ENCODE data around the gene EGFL8. TPM values are rescaled to one million over a fixed set of nuclear protein-coding genes. Genes with fewer than 3 reads are reported as not detected.

EGFL8 gene
- total and polyA plus RNA-seq, 9 of the 15 experiments (the other 6 are each of a cell fraction or from before 2014, with no cell fraction given), result 2.2 to 47.4 (median 14.2) TPM

- no peak for TF ChIP-seq CHAMP1 (IDR thresholded peaks at IDR 0.05)
- TF ChIP-seq MCM5 (IDR thresholded peaks at IDR 0.05; ENCODE audit: low read depth), result no peak
- TF ChIP-seq ZBTB34 (CRISPR knock-in tag; IDR thresholded peaks at IDR 0.05), result no peak
- TF ChIP-seq KLF16 (IDR thresholded peaks at IDR 0.05), result no peak
- TF ChIP-seq SNRNP70 (optimal IDR thresholded peaks at IDR 0.05; ENCODE audit: low read depth, low read length), result no peak
- no peak for TF ChIP-seq ZNF165 (CRISPR knock-in tag; IDR thresholded peaks at IDR 0.05; ENCODE audit: borderline replicate concordance)
- peak; percentile 5; the same call in 1 of the 2 replicates for TF ChIP-seq ARID2 (IDR thresholded peaks at IDR 0.05)
- peak; percentile 61 for TF ChIP-seq NCOA1 (IDR thresholded peaks at IDR 0.05; ENCODE audit: low read depth)
- no peak for TF ChIP-seq SFPQ (IDR thresholded peaks at IDR 0.05; ENCODE audit: low read depth, low read length)
- no peak for TF ChIP-seq POLR3A (IDR thresholded peaks at IDR 0.05; ENCODE audit: borderline replicate concordance, extremely low read depth, insufficient read depth, insufficient read length)
- TF ChIP-seq HDAC1 (IDR thresholded peaks at IDR 0.05), result peak in 1 of 2 experiments; percentile 84; a peak in 2 of 4 replicates
- TF ChIP-seq RBFOX2 (IDR thresholded peaks at IDR 0.05; ENCODE audit: low read depth, low read length), result 0 out of 2 replicates have a peak, but pooled peaks have one; percentile 33
- peak; percentile 31 to 70; a peak in 1 of 4 replicates for TF ChIP-seq ARNT (IDR thresholded peaks at IDR 0.05)
- no peak for TF ChIP-seq PHTF2 (CRISPR knock-in tag; IDR thresholded peaks at IDR 0.05)
- TF ChIP-seq MECOM (CRISPR knock-in tag; IDR thresholded peaks at IDR 0.05), result no peak
- no peak for TF ChIP-seq STAT5B (CRISPR knock-in tag; IDR thresholded peaks at IDR 0.05)
- TF ChIP-seq SMAD4 (CRISPR knock-in tag; conservative IDR thresholded peaks at IDR 0.05), result peak; percentile 50; the same call in 1 of the 2 replicates
- peak; percentile 30; the same call in 1 of the 2 replicates for TF ChIP-seq ATF7 (IDR thresholded peaks at IDR 0.05)
- TF ChIP-seq SLC30A9 (CRISPR knock-in tag; IDR thresholded peaks at IDR 0.05), result no peak
- peak; percentile 40; the same call in 1 of the 2 replicates for TF ChIP-seq DMBX1 (CRISPR knock-in tag; IDR thresholded peaks at IDR 0.05; ENCODE audit: borderline replicate concordance)
- no peak for TF ChIP-seq SIRT6 (IDR thresholded peaks at IDR 0.05; ENCODE audit: low read depth, low read length)
- no peak for TF ChIP-seq CGGBP1 (CRISPR knock-in tag; IDR thresholded peaks at IDR 0.05)
- no peak for TF ChIP-seq MYNN (IDR thresholded peaks at IDR 0.05)
- TF ChIP-seq MYNN (CRISPR knock-in tag; IDR thresholded peaks at IDR 0.05), result no peak
- TF ChIP-seq LARP7 (IDR thresholded peaks at IDR 0.05), result no peak
Observed at GRCh38 chr6:32190054-32190851, 25.9 kb downstream of the EGFL8 start, which contains the start of gene PBX2 (continued).

Data from K562 (cell line).